B cell (primary cell): ENCODE results near the gene PHLPP1.

Experiments
- EZH2 ChIP-seq: IDR thresholded peaks from 2 replicates; pipeline ENCODE4 v1.6.1; 2012; ENCODE audit warnings: borderline replicate concordance, low read depth, mild to moderate bottlenecking, moderate library complexity, low read length; ENCODE audit not compliant: insufficient read depth, poor library complexity, severe bottlenecking
- TF ChIP-seq, protein P1 (sequence below): fragments of 200-600 bp; IDR thresholded peaks from one replicate; pipeline ENCODE4 v1.8.0; 2022; ENCODE audit warnings: antibody characterized with exemption, mild to moderate bottlenecking

DNA sequence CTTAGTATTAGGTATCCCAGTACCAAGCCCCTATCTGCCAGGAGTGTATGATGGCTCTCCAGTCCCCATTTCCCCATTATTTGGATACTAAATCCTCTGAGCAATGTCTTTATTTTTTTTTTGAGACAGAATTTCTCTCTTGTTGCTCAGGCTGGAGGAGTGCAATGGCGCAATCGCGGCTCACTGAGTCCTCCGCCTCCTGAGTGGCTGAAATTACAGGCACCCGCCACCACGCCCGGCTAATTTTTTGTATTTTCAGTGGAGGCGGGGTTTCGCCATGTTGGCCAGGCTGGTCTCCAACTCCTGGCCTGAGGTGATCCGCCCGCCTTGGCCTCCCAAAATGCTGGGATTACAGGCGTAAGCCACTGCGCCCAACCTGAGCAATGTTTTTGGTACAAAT lies 3.6 kb upstream of the PHLPP1 start:
- TF ChIP-seq, protein P1, sequence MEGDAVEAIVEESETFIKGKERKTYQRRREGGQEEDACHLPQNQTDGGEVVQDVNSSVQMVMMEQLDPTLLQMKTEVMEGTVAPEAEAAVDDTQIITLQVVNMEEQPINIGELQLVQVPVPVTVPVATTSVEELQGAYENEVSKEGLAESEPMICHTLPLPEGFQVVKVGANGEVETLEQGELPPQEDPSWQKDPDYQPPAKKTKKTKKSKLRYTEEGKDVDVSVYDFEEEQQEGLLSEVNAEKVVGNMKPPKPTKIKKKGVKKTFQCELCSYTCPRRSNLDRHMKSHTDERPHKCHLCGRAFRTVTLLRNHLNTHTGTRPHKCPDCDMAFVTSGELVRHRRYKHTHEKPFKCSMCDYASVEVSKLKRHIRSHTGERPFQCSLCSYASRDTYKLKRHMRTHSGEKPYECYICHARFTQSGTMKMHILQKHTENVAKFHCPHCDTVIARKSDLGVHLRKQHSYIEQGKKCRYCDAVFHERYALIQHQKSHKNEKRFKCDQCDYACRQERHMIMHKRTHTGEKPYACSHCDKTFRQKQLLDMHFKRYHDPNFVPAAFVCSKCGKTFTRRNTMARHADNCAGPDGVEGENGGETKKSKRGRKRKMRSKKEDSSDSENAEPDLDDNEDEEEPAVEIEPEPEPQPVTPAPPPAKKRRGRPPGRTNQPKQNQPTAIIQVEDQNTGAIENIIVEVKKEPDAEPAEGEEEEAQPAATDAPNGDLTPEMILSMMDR: no peak
- TF ChIP-seq EZH2: no peak
